ENCODE results near the gene SLC22A23.

- no peak for TF ChIP-seq POLR2A (IDR thresholded peaks at IDR 0.05; ENCODE audit: low read depth)
- TF ChIP-seq CTCF (IDR thresholded peaks at IDR 0.05): no peak
Measured at GRCh38 chr6:3442431-3443220, 14.2 kb downstream of the SLC22A23 start.

Measured in esophagus muscularis mucosa (tissue), 3 donors.